Esophagus (tissue), 2 donors: ENCODE results near the gene TMCO2. TPM values are rescaled to one million over a fixed set of nuclear protein-coding genes. Genes with fewer than 3 reads are reported as not detected.
"Not testable (repeated sequence)": the region's sequence is repeated elsewhere in the genome, so short reads cannot be mapped to it uniquely, and the experiment has no call there.

ENCODE experiments used
- H3K27ac ChIP-seq, 2 donors: one replicate each; pipeline ENCODE4 v1.5.1; 2013; ENCODE audit warnings: low read depth in 2 of 2, mild to moderate bottlenecking in 2 of 2, inconsistent platforms in 1 of 2, low read length in 1 of 2, moderate library complexity in 1 of 2
- H3K27me3 ChIP-seq, 2 donors: one replicate each; pipeline ENCODE4 v1.6.1; 2013; ENCODE audit warnings: low read length in 2 of 2, control low read depth in 1 of 2, mild to moderate bottlenecking in 1 of 2; ENCODE audit not compliant: insufficient read depth in 2 of 2, control insufficient read depth in 1 of 2
- H3K36me3 ChIP-seq, 2 donors: one replicate each; pipeline ENCODE4 v1.6.1; 2013; ENCODE audit warnings: low read length in 1 of 2; ENCODE audit not compliant: control insufficient read depth in 2 of 2, insufficient read depth in 2 of 2
- H3K4me1 ChIP-seq, 2 donors: one replicate each; pipeline ENCODE4 v1.6.1; 2013; ENCODE audit warnings: low read length in 1 of 2; ENCODE audit not compliant: control insufficient read depth in 2 of 2, insufficient read depth in 2 of 2
- H3K4me3 ChIP-seq, 2 donors: one replicate each; pipeline ENCODE4 v1.5.1; 2013; ENCODE audit warnings: low read length in 2 of 2, mild to moderate bottlenecking in 2 of 2, low read depth in 1 of 2, moderate library complexity in 1 of 2
- H3K9me3 ChIP-seq, 2 donors: one replicate each; pipeline ENCODE4 v1.6.1; 2013; ENCODE audit warnings: mild to moderate bottlenecking in 2 of 2, low read depth in 1 of 2, low read length in 1 of 2, moderate library complexity in 1 of 2; ENCODE audit not compliant: control insufficient read depth in 2 of 2, insufficient read depth in 1 of 2
- WGBS, 2 donors: extraction: QIAGEN DNeasy Blood & Tissue Kit; methylation state at CpG; one replicate each; pipeline ENCODE4 v1.1.7; 2013; 5-methylcytosine and 5-hydroxymethylcytosine counted together
- polyA plus RNA-seq, 2 donors: library from polyadenylated mRNA; stranded (reverse); fragments of 200-250 nt; gene quantifications; one replicate each; pipeline ENCODE4 v1.2.3, GENCODE V29; 2013
- donor health status: healthy with polysubstance abuse.
- donor health status: Bipolar disorder and iron deficiency.

The TMCO2 gene
- polyA plus RNA-seq = not detected

DNA sequence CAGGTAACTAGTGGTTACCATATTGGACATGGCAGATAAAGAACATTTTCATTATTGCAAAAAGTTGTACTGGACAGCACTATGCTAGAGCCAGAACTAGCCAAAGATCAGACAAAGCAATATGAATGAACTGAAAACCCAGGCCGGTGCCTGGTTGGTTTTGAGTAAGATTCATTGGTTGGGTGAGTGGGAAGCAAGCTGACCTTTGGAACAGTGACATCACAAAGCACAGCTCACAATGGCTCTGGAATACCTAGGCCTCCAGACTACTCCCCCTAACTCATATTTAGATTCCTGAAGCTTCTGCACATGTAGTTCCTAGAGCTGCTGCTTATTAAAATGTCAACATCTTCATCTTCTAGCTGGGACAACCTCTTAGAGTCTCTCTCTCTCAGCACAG lies at the start of gene TMCO2:
Gene TMCO2 (plus strand): TSS at position 283 of the 400 bp plus-strand sequence. CDS start 57 bp downstream, at position 340.
- Histone ChIP-seq H3K9me3 (no peaks in the 10 kb centered on the region), H3K27ac (no peak within 1 kb of the TSS)
- WGBS, 2 donors = 58 to 68% methylated on average over 1 of the region's 1 CpG

DNA sequence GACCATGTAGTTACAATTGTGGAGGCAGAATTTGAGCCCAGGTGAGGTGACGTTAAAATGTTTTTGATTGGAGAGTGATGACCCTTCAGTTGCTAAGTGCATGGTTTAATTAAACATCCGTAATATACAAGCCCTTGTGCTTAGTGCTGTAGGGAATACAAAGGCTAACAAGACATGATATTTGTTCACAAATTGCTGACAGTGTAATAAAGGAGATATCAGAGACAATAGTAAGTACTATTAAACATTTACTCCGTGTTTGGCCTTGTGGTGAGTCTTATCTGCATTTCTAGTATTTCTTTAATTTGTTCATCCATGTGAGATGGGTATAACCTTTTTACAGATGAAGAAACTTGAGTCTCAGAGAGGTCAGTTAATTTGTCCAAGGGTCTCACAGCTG lies 48.6 kb upstream of the TMCO2 start:
- 80 to 92% methylated on average over 3 of the region's 3 CpGs for whole genome bisulfite sequencing, 2 donors
- no peaks in the 10 kb centered on the region for H3K36me3 ChIP-seq
- H3K27me3 ChIP-seq = no peaks in the 10 kb centered on the region
- no peak overlapping the region for H3K27ac ChIP-seq
- H3K4me1 ChIP-seq = no peaks in the 10 kb centered on the region
- no peak overlapping the region for H3K4me3 ChIP-seq
- no peaks in the 10 kb centered on the region for H3K9me3 ChIP-seq

More for the DNA sequence above, at the start of gene TMCO2:
- Histone ChIP-seq H3K27me3 (no peaks in the 10 kb centered on the region), H3K36me3 (no peaks in the 10 kb centered on the region), H3K4me1 (no peaks in the 10 kb centered on the region), H3K4me3 (no peak within 1 kb of the TSS)

- Histone ChIP-seq H3K36me3 (peaks cover 0 to 2% of the 10 kb centered on the region in 2 donors), H3K27ac (no peak overlapping the region), H3K9me3 (no peaks in the 10 kb centered on the region), H3K4me3 (no peak overlapping the region), H3K27me3 (no peaks in the 10 kb centered on the region), H3K4me1 (no peaks in the 10 kb centered on the region)
- WGBS, 2 donors = 92 to 96% methylated on average over 4 of the region's 4 CpGs
Observed at GRCh38 chr1:40204856-40205255, 42.9 kb upstream of the TMCO2 start.

GRCh38 chr1:40210511-40211204 lies 37.1 kb upstream of the TMCO2 start:
- Histone ChIP-seq H3K36me3 (peaks cover 0 to 2% of the 10 kb centered on the region in 2 donors), H3K9me3 (no peaks in the 10 kb centered on the region), H3K4me3 (no peak overlapping the region), H3K4me1 (no peaks in the 10 kb centered on the region), H3K27ac (no peak overlapping the region), H3K27me3 (no peaks in the 10 kb centered on the region)
- WGBS, 2 donors = 87 to 96% methylated on average over 3 of the region's 3 CpGs

DNA sequence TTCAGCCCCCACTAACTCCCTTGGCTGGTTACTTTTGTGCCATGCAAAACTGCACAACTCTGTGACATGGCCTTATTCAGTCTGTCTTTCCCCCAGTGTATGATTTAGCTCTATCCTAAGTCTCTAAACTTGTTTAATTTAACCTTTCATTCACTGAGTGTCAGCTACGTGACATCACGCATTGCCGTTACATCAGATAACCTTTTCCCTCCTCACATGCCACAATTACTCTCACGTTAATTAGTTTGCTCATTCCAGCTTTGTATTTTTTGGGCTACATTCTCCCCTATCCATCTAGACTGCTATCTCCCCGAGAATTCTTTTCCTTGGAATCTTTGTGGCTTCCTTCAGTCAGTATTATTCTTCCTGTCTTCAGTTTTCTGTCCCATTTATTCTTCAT lies 29.4 kb upstream of the TMCO2 start:
- H3K36me3 ChIP-seq = no peaks in the 10 kb centered on the region
- H3K9me3 ChIP-seq = no peaks in the 10 kb centered on the region
- 94 to 97% methylated on average over 5 of the region's 5 CpGs for WGBS, 2 donors
- H3K27me3 ChIP-seq = no peaks in the 10 kb centered on the region
- H3K4me3 ChIP-seq = no peak overlapping the region
- no peak overlapping the region for H3K27ac ChIP-seq
- H3K4me1 ChIP-seq = no peaks in the 10 kb centered on the region

DNA sequence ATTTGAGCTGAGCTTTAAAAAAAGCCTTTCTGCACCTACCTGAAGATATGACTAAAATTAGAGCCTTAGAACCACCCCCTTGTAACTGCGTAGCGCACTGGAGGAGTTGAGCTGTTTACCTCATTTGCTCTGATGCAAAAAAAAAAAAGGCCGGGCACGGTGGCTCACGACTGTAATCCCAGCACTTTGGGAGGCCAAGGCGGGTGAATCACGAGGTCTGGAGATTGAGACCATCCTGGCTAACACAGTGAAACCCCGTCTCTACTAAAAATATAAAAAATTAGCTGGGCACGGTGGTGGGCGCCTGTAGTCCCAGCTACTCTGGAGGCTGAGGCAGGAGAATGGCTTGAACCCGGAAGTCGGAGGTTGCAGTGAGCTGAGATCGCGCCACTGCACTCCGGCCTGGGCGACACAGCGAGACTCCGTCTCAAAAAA lies 26.2 kb upstream of the TMCO2 start:
- not testable (repeated sequence) for H3K4me3 ChIP-seq, H3K36me3 ChIP-seq, H3K9me3 ChIP-seq, H3K27me3 ChIP-seq, H3K4me1 ChIP-seq, H3K27ac ChIP-seq
- 96% methylated on average over 18 of the region's 18 CpGs for WGBS, 2 donors

- 77 to 78% methylated on average over 3 of the region's 3 CpGs for WGBS, 2 donors
- Histone ChIP-seq H3K4me1 (no peaks in the 10 kb centered on the region), H3K36me3 (no peaks in the 10 kb centered on the region), H3K27ac (no peak overlapping the region), H3K9me3 (no peaks in the 10 kb centered on the region), H3K4me3 (no peak overlapping the region), H3K27me3 (no peaks in the 10 kb centered on the region)
Observed at GRCh38 chr1:40221977-40222772, 25.6 kb upstream of the TMCO2 start.

GRCh38 chr1:40224040-40224439 lies 23.7 kb upstream of the TMCO2 start:
- H3K36me3 ChIP-seq = no peaks in the 10 kb centered on the region
- no peak overlapping the region for H3K27ac ChIP-seq
- 86 to 87% methylated on average over 5 to 6 of the region's 6 CpGs for WGBS, 2 donors
- no peak overlapping the region for H3K4me3 ChIP-seq
- no peaks in the 10 kb centered on the region for H3K9me3 ChIP-seq
- no peaks in the 10 kb centered on the region for H3K4me1 ChIP-seq
- no peaks in the 10 kb centered on the region for H3K27me3 ChIP-seq

- H3K4me3 ChIP-seq = no peak overlapping the region
- H3K9me3 ChIP-seq = no peaks in the 10 kb centered on the region
- WGBS, 2 donors = 84 to 96% methylated on average over 3 of the region's 3 CpGs
- H3K27me3 ChIP-seq = no peaks in the 10 kb centered on the region
- no peak overlapping the region for H3K27ac ChIP-seq
- no peaks in the 10 kb centered on the region for H3K36me3 ChIP-seq
- no peaks in the 10 kb centered on the region for H3K4me1 ChIP-seq
Observed at GRCh38 chr1:40226192-40226591, 21.5 kb upstream of the TMCO2 start.
